CD4-positive, alpha-beta T cell (primary cell): ENCODE measurements around the gene RAB18. TPM values are rescaled to one million over a fixed set of nuclear protein-coding genes. Genes with fewer than 3 reads are reported as not detected.
"Not testable (repeated sequence)": the region's sequence is repeated elsewhere in the genome, so short reads cannot be mapped to it uniquely, and the experiment has no call there.

Experiments used
- ATAC-seq: fragments of 200-7000 bp; cut with Tn5 transposase; one replicate; pipeline ENCODE4 v1.10.0; 2022; ENCODE audit warnings: mild to moderate bottlenecking; ENCODE audit not compliant: poor library complexity
- CTCF ChIA-PET: fragments of 350-600 bp; sonication (Branson Sonifier 250); formaldehyde crosslinking; loops from one replicate; lab custom pipeline; 2021; ENCODE audit warnings: antibody characterized with exemption, inconsistent platforms; lab: Charles Lee
- POLR2A ChIA-PET: fragments of 350-600 bp; sonication (Branson Sonifier 250); formaldehyde crosslinking; loops from one replicate; lab custom pipeline; 2021; ENCODE audit warnings: antibody characterized with exemption, inconsistent platforms; lab: Charles Lee
- DNase-seq, 14 experiments: peaks; one replicate each; pipeline ENCODE4 v3.0.0-alpha.2; 2013 to 2020; ENCODE audit warnings: mixed read lengths in 2 of 14
- H3K27ac ChIP-seq, 2 donors: one replicate each; pipeline versions ENCODE4 v1.5.1 to v1.7.0; 2013; ENCODE audit warnings: low read length in 2 of 2, low read depth in 1 of 2, mild to moderate bottlenecking in 1 of 2
- H3K27me3 ChIP-seq, 2 experiments: 1 replicate in 1 of 2; 2 replicates in 1 of 2; pipeline versions ENCODE4 v1.6.1 to v1.7.0; 2013; ENCODE audit warnings: low read length in 2 of 2, control low read depth in 1 of 2, mild to moderate bottlenecking in 1 of 2, moderate library complexity in 1 of 2; ENCODE audit not compliant: insufficient read depth in 2 of 2, control insufficient read depth in 1 of 2
- H3K36me3 ChIP-seq: one replicate; pipeline ENCODE4 v1.6.1; 2013; ENCODE audit warnings: low read length, control low read depth; ENCODE audit not compliant: insufficient read depth
- H3K4me1 ChIP-seq: one replicate; pipeline ENCODE4 v1.6.1; 2013; ENCODE audit warnings: low read length, control low read depth; ENCODE audit not compliant: insufficient read depth
- H3K4me3 ChIP-seq: one replicate; pipeline ENCODE4 v1.5.1; 2013; ENCODE audit warnings: mild to moderate bottlenecking, low read length, moderate library complexity
- H3K9me3 ChIP-seq, 2 experiments: 1 replicate in 1 of 2; 2 replicates in 1 of 2; pipeline versions ENCODE4 v1.6.1 to v1.7.0; 2013; ENCODE audit warnings: low read length in 2 of 2, mild to moderate bottlenecking in 2 of 2, control low read depth in 1 of 2, moderate library complexity in 1 of 2; ENCODE audit not compliant: control insufficient read depth in 1 of 2, insufficient read depth in 1 of 2
- H3K27ac Mint-ChIP-seq: one replicate; pipeline ENCODE4 v1.8.0; 2020; ENCODE audit warnings: mixed read lengths
- H3K27me3 Mint-ChIP-seq: one replicate; pipeline ENCODE4 v1.8.0; 2021; ENCODE audit warnings: mixed read lengths
- H3K36me3 Mint-ChIP-seq: one replicate; pipeline ENCODE4 v1.8.0; 2021; ENCODE audit warnings: low read depth, mixed read lengths
- H3K4me1 Mint-ChIP-seq: one replicate; pipeline ENCODE4 v1.8.0; 2021; ENCODE audit warnings: low read depth, mixed read lengths
- H3K4me3 Mint-ChIP-seq: one replicate; pipeline ENCODE4 v1.8.0; 2020; ENCODE audit warnings: mild to moderate bottlenecking, mixed read lengths
- H3K9me3 Mint-ChIP-seq: one replicate; pipeline ENCODE4 v1.8.0; 2020; ENCODE audit warnings: mixed read lengths
- intact Hi-C, 2 experiments: fragments of 100-400 bp; cut with DNase I in 1 of 2; cut with micrococcal nuclease in 1 of 2; formaldehyde crosslinking; loops; one replicate each; pipeline versions ENCODE4 v1.15.1 to v1.9.0; 2023 to 2025; cut with DNase I, micrococcal nuclease
- total RNA-seq, 174 experiments: library from RNA in 2 of 174; stranded (reverse) in 2 of 174; gene quantifications; one replicate each; pipeline ENCODE4 v1.2.3 and lab custom pipeline; 2021 to 2026
- TF ChIP-seq, protein P1 (sequence below): fragments of 200-600 bp; IDR thresholded peaks from one replicate; pipeline ENCODE4 v1.8.0; 2022; ENCODE audit warnings: antibody characterized with exemption, mild to moderate bottlenecking

RAB18 gene
- total RNA-seq, 2 experiments from 2014 or later, result 120 to 130 TPM

DNA sequence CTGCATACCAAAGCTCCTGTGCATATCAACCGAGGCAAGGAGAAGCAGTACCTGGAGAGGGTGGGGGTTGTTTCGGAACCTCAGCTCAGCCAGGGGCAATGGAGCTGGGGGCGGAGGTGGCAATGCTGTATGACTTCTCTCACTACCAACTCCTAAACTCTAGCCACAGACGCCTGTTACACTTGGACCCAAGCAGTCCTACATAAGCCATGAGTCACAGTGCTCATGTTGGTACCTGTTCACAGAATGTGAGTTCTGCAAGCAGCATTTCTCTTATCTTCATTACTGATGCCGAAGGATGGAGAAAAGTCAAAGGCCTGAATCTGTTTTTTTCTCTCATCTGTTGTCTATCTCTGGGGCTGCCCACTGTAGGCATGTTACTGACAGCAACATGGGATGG, 3.2 kb upstream of the RAB18 start:
- POLR2A ChIA-PET, result no interaction called here
- DNase-seq (no peak), ATAC-seq (no peak)
- Histone ChIP-seq H3K4me1 (peaks cover 19% of the 10 kb centered on the region), H3K9me3 (no peaks in the 10 kb centered on the region), H3K27ac (no peak overlapping the region), H3K36me3 (no peaks in the 10 kb centered on the region), H3K4me3 (no peak overlapping the region), H3K27me3 (no peaks in the 10 kb centered on the region)
- Mint-ChIP-seq H3K4me1 (peaks cover 27% of the 10 kb centered on the region), H3K9me3 (no peaks in the 10 kb centered on the region), H3K27me3 (no peaks in the 10 kb centered on the region), H3K4me3 (no peak overlapping the region), H3K36me3 (peaks cover 13% of the 10 kb centered on the region), H3K27ac (no peak overlapping the region)
- TF ChIP-seq, protein P1, sequence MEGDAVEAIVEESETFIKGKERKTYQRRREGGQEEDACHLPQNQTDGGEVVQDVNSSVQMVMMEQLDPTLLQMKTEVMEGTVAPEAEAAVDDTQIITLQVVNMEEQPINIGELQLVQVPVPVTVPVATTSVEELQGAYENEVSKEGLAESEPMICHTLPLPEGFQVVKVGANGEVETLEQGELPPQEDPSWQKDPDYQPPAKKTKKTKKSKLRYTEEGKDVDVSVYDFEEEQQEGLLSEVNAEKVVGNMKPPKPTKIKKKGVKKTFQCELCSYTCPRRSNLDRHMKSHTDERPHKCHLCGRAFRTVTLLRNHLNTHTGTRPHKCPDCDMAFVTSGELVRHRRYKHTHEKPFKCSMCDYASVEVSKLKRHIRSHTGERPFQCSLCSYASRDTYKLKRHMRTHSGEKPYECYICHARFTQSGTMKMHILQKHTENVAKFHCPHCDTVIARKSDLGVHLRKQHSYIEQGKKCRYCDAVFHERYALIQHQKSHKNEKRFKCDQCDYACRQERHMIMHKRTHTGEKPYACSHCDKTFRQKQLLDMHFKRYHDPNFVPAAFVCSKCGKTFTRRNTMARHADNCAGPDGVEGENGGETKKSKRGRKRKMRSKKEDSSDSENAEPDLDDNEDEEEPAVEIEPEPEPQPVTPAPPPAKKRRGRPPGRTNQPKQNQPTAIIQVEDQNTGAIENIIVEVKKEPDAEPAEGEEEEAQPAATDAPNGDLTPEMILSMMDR, result no peak
- intact Hi-C loops, result loop anchor here (2.0 to 10.0 kb wide), 7 partner anchors 56 to 834 kb away; partner anchors contain the start of genes ACBD5 (in 1 of the 2), MASTL (in 1 of the 2), MKX (in 1 of the 2) and PDSS1 (in 1 of the 2)
- CTCF ChIA-PET, result no interaction called here

- CTCF ChIA-PET, result interaction anchor here (0.8 to 2.0 kb wide), 4 partner anchors 41 to 800 kb away, joined by 3 to 5 read pairs (median 4); partner anchors contain the start of gene MPP7
- Mint-ChIP-seq H3K27me3 (no peaks in the 10 kb centered on the region), H3K4me1 (peaks cover 54% of the 10 kb centered on the region), H3K9me3 (no peaks in the 10 kb centered on the region), H3K4me3 (peak overlapping the region; percentile 99), H3K36me3 (peaks cover 31% of the 10 kb centered on the region), H3K27ac (peak overlapping the region; percentile 97)
- DNase-seq (peak in 3 of 14 experiments; percentile 13 to 43 (median 41)), ATAC-seq (peak; percentile 0)
- H3K9me3 ChIP-seq, result no peaks in the 10 kb centered on the region
- intact Hi-C loops, result loop anchor here (2.0 to 10.0 kb wide), 8 partner anchors 39 to 1027 kb away; partner anchors contain the start of genes ACBD5 (in 1 of the 2), MASTL (in 1 of the 2), MKX (in 1 of the 2) and PDSS1 (in 1 of the 2)
- POLR2A ChIA-PET, result interaction anchor here (0.6 to 3.1 kb wide), 31 partner anchors 10 to 1029 kb away, joined by 3 to 48 read pairs (median 6); partner anchors contain the start of genes ACBD5, MASTL, MPP7 and WAC
- H3K27ac ChIP-seq, result peak overlapping the region; percentile 68 to 74
- H3K4me1 ChIP-seq, result peaks cover 31% of the 10 kb centered on the region
- TF ChIP-seq, protein P1, result no peak
- peaks cover 8% of the 10 kb centered on the region for H3K36me3 ChIP-seq
- peak overlapping the region; percentile 74 for H3K4me3 ChIP-seq
- H3K27me3 ChIP-seq, result no peaks in the 10 kb centered on the region
These were observed 552 bp upstream of the RAB18 start for GRCh38 chr10:27503498-27504006.

DNA sequence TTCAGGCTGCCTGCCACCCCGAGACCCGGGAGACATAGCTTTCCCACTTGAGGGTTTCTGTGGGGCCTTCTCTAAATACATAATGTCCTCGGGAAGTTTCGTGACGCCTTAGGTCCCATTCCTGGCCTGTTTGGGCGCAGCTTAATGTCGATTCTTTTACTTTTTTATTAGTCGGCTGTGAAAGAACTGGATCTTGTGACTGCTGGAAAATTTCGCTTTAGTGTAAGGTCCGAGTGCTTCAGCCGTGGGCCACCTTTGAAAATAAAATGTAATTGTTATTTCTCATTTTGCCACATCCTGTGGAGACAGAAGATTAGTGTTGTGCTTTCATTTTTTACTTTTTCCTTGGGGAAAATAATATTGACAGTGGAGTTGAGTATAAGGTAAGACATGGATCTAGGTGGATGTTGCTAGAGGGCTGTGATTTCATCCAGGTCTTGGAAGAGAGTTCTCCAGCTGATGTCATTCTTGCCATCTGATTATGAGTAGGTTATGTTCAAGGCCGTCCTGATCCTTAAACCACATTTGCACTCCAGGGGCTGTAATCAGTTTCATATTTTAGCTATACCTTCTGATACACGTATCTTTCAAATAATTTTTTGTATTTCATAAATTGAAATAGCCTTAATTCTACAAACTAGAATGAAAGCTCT, 830 bp downstream of the RAB18 start:
- Histone ChIP-seq H3K27me3 (no peaks in the 10 kb centered on the region), H3K36me3 (peaks cover 19% of the 10 kb centered on the region), H3K4me1 (peaks cover 31% of the 10 kb centered on the region), H3K27ac (peak overlapping the region; percentile 68 to 76), H3K4me3 (peak overlapping the region; percentile 74), H3K9me3 (no peaks in the 10 kb centered on the region)
- Mint-ChIP-seq H3K4me1 (peaks cover 67% of the 10 kb centered on the region), H3K9me3 (no peaks in the 10 kb centered on the region), H3K27ac (peak overlapping the region; percentile 97), H3K36me3 (peaks cover 45% of the 10 kb centered on the region), H3K27me3 (no peaks in the 10 kb centered on the region), H3K4me3 (peak overlapping the region; percentile 99)
- TF ChIP-seq, protein P1, result no peak
- ATAC-seq (no peak), DNase-seq (peak in 2 of 14 experiments; percentile 10 to 16)
- ChIA-PET POLR2A (interaction anchor here (0.6 to 3.1 kb wide), 20 partner anchors 9 to 1028 kb away, joined by 3 to 48 read pairs (median 9); partner anchors contain the start of genes ACBD5, MASTL, WAC and YME1L1), CTCF (interaction anchor here (0.6 to 2.0 kb wide), 2 partner anchors 263 to 968 kb away, joined by 3 to 5 read pairs; no protein-coding TSS in a partner anchor)
- intact Hi-C loops, result loop anchor here (2.0 to 10.0 kb wide), 9 partner anchors 40 to 830 kb away; partner anchors contain the start of genes ABI1 (in 1 of the 2), ACBD5 (in 1 of the 2), MASTL (in 1 of the 2) and MKX (in 1 of the 2)

DNA sequence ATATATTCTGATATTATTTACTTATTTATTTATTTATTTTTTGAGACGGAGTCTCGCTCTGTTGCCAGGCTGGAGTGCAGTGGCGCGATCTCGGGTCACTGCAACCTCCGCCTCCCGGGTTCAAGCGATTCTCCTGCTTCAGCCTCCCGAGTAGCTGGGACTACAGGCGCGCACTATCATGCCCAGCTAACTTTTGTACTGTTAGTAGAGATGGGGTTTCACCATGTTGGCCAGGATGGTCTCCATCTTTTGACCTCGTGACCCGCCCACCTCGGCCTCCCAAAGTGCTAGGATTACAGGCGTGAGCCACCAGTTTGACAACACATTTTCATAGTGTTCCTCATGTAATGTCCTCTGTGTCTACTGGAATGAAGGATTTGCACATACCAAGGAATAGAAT, 1.4 kb downstream of the RAB18 start:
- not testable (repeated sequence) for H3K27me3 ChIP-seq, H3K27me3 Mint-ChIP-seq, DNase-seq, H3K9me3 Mint-ChIP-seq, ATAC-seq, H3K27ac ChIP-seq, H3K9me3 ChIP-seq
- peaks cover 31% of the 10 kb centered on the region for H3K4me1 ChIP-seq
- POLR2A ChIA-PET, result interaction anchor here (1.1 to 3.1 kb wide), 8 partner anchors 8 to 809 kb away, joined by 3 to 48 read pairs (median 12); partner anchors contain the start of genes ACBD5, MASTL and YME1L1
- H3K36me3 ChIP-seq, result peaks cover 25% of the 10 kb centered on the region
- CTCF ChIA-PET, result interaction anchor here (0.6 to 2.0 kb wide), 2 partner anchors 264 to 968 kb away, joined by 3 to 5 read pairs; no protein-coding TSS in a partner anchor
- peak overlapping the region; percentile 83 for H3K4me3 Mint-ChIP-seq
- H3K36me3 Mint-ChIP-seq, result peaks cover 51% of the 10 kb centered on the region
- H3K27ac Mint-ChIP-seq, result peak overlapping the region; percentile 74
- intact Hi-C loops, result loop anchor here (2.0 to 10.0 kb wide), 8 partner anchors 41 to 829 kb away; partner anchors contain the start of genes ABI1 (in 1 of the 2), ACBD5 (in 1 of the 2), MKX (in 1 of the 2) and PDSS1 (in 1 of the 2)
- peak overlapping the region; percentile 74 for H3K4me3 ChIP-seq
- H3K4me1 Mint-ChIP-seq, result peaks cover 73% of the 10 kb centered on the region
